Measurements from ENCODE around the gene NME9.

GRCh38 chr3:138351916-138352550, 22.4 kb upstream of the NME9 start:
- TF ChIP-seq CTCF (conservative IDR thresholded peaks at IDR 0.05; ENCODE audit: low read depth, low read length) (no peak), RFX5 (IDR thresholded peaks at IDR 0.05; ENCODE audit: low read depth, low read length) (no peak), MXI1 (IDR thresholded peaks at IDR 0.05; ENCODE audit: borderline replicate concordance, low read depth, low read length) (no peak), POLR2A (IDR thresholded peaks at IDR 0.05; ENCODE audit: low read depth, low read length) (no peak), RAD21 (IDR thresholded peaks at IDR 0.05; ENCODE audit: low read length) (no peak), MAZ (IDR thresholded peaks at IDR 0.05; ENCODE audit: borderline replicate concordance, low read depth, low read length) (no peak), FOS (IDR thresholded peaks at IDR 0.05; ENCODE audit: low read depth, low read length) (no peak)
- TF ChIP-seq, protein P1, sequence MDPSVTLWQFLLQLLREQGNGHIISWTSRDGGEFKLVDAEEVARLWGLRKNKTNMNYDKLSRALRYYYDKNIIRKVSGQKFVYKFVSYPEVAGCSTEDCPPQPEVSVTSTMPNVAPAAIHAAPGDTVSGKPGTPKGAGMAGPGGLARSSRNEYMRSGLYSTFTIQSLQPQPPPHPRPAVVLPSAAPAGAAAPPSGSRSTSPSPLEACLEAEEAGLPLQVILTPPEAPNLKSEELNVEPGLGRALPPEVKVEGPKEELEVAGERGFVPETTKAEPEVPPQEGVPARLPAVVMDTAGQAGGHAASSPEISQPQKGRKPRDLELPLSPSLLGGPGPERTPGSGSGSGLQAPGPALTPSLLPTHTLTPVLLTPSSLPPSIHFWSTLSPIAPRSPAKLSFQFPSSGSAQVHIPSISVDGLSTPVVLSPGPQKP (IDR thresholded peaks at IDR 0.05; ENCODE audit: borderline replicate concordance, low read depth, low read length), result no peak

Data from IMR-90 (cell line).